H1 (cell line): ENCODE measurements around the gene VPS13C. TPM values are rescaled to one million over a fixed set of nuclear protein-coding genes. Genes with fewer than 3 reads are reported as not detected.

Source experiments
- CTCF ChIA-PET: fragments of 300-600 bp; sonication (Branson Sonifier 250); formaldehyde crosslinking; loops from one replicate; lab custom pipeline; 2021; ENCODE audit not compliant: partially characterized antibody; lab: Charles Lee
- POLR2A ChIA-PET: fragments of 300-600 bp; sonication (Branson Sonifier 250); formaldehyde crosslinking; loops from one replicate; lab custom pipeline; 2021; ENCODE audit warnings: inconsistent platforms; ENCODE audit not compliant: partially characterized antibody; lab: Charles Lee
- DNase-seq, 2 experiments: peaks; one replicate each; pipeline versions ENCODE4 v3.0.0 to v3.0.0-alpha.2; 2010 to 2022; ENCODE audit warnings: low spot score in 2 of 2, low read depth in 1 of 2, mixed read lengths in 1 of 2
- FAIRE-seq: peaks from 2 replicates; lab custom pipeline; 2011; peaks lifted over from hg19 to GRCh38; lab: Jason Lieb, UNC
- H2AFZ ChIP-seq: 2 replicates; pipeline ENCODE4 v1.8.1; 2012; ENCODE audit warnings: low read length, inconsistent platforms
- H2AK5ac ChIP-seq: 2 replicates; pipeline ENCODE4 v1.6.1; 2013; ENCODE audit warnings: low read depth, low read length
- H2BK120ac ChIP-seq: replicated peaks from 2 replicates; pipeline ENCODE3; 2013; ENCODE audit warnings: low read depth, low read length, inconsistent platforms
- H2BK12ac ChIP-seq: 2 replicates; pipeline ENCODE4 v1.6.1; 2013; ENCODE audit warnings: low read depth, low read length
- H2BK15ac ChIP-seq: 2 replicates; pipeline ENCODE4 v1.6.1; 2013; ENCODE audit warnings: low read length
- H2BK20ac ChIP-seq: 2 replicates; pipeline ENCODE4 v1.6.1; 2013; ENCODE audit warnings: low read length
- H2BK5ac ChIP-seq: 2 replicates; pipeline ENCODE4 v1.6.1; 2013; ENCODE audit warnings: low read depth, low read length
- H3K14ac ChIP-seq: 2 replicates; pipeline ENCODE4 v1.6.1; 2013; ENCODE audit warnings: inconsistent platforms; ENCODE audit not compliant: insufficient read length
- H3K18ac ChIP-seq: 2 replicates; pipeline ENCODE4 v1.6.1; 2013; ENCODE audit warnings: low read length; ENCODE audit errors: extremely low read depth
- H3K23ac ChIP-seq: 2 replicates; pipeline ENCODE4 v1.6.1; 2013; ENCODE audit warnings: inconsistent platforms; ENCODE audit not compliant: insufficient read length
- H3K23me2 ChIP-seq: 2 replicates; pipeline ENCODE4 v1.6.1; 2013; ENCODE audit warnings: low read depth, low read length
- H3K27ac ChIP-seq: 2 replicates; pipeline ENCODE4 v1.6.1; 2011; ENCODE audit warnings: low read depth, low read length, inconsistent platforms
- H3K27me3 ChIP-seq, 4 experiments: replicated peaks in 1 of 4; 1 replicate in 1 of 4; 2 replicates in 3 of 4; pipeline versions ENCODE4 v1.6.1 to v1.8.1; 2011 to 2013; ENCODE audit warnings: low read length in 3 of 4, mild to moderate bottlenecking in 3 of 4, inconsistent platforms in 2 of 4, mixed read lengths in 2 of 4, moderate library complexity in 1 of 4; ENCODE audit not compliant: control insufficient read depth in 3 of 4, insufficient read depth in 3 of 4; ENCODE audit errors: extremely low read depth in 1 of 4
- H3K36me3 ChIP-seq, 4 experiments: 2 replicates each; pipeline versions ENCODE4 v1.6.1 to v1.8.1; 2011 to 2013; ENCODE audit warnings: mild to moderate bottlenecking in 4 of 4, low read length in 3 of 4, moderate library complexity in 2 of 4, control low read depth in 1 of 4, inconsistent platforms in 1 of 4; ENCODE audit not compliant: insufficient read depth in 4 of 4, control insufficient read depth in 2 of 4
- H3K4ac ChIP-seq: replicated peaks from 2 replicates; pipeline ENCODE3; 2013; ENCODE audit warnings: low read length, low read depth, mixed read lengths, inconsistent platforms; ENCODE audit not compliant: insufficient read length
- H3K4me1 ChIP-seq, 4 experiments: replicated peaks in 1 of 4; 1 replicate in 1 of 4; 2 replicates in 3 of 4; pipeline versions ENCODE4 v1.6.1 to v1.8.1; 2011 to 2013; ENCODE audit warnings: low read length in 3 of 4, inconsistent platforms in 2 of 4, mixed read lengths in 1 of 4; ENCODE audit not compliant: insufficient read depth in 4 of 4, control insufficient read depth in 3 of 4
- H3K4me2 ChIP-seq, 2 experiments: 2 replicates each; pipeline versions ENCODE4 v1.6.1 to v1.8.1; 2011 to 2013; ENCODE audit warnings: low read depth in 2 of 2, low read length in 2 of 2, control low read depth in 1 of 2, inconsistent platforms in 1 of 2, mild to moderate bottlenecking in 1 of 2; ENCODE audit not compliant: insufficient read depth in 1 of 2
- H3K4me3 ChIP-seq, 4 experiments: fragments of 200-600, 300-600 bp in 1 of 4; sonication (generic), shearing (Covaris generic), sonication (Bioruptor Twin) in 1 of 4; 2 replicates each; pipeline versions ENCODE4 v1.5.1 to v1.8.1; 2011 to 2016; ENCODE audit warnings: low read length in 4 of 4, low read depth in 3 of 4, control low read depth in 2 of 4, inconsistent platforms in 2 of 4, mild to moderate bottlenecking in 2 of 4, mixed read lengths in 1 of 4, moderate library complexity in 1 of 4; ENCODE audit not compliant: insufficient read depth in 2 of 4; ENCODE audit errors: extremely low read depth in 1 of 4
- H3K56ac ChIP-seq: replicated peaks from 2 replicates; pipeline ENCODE3; 2013; ENCODE audit warnings: low read depth, mild to moderate bottlenecking, mixed read lengths, low read length, inconsistent platforms; ENCODE audit not compliant: insufficient read length
- H3K79me1 ChIP-seq: 2 replicates; pipeline ENCODE4 v1.6.1; 2013; ENCODE audit warnings: low read depth, low read length, control low read depth
- H3K79me2 ChIP-seq, 2 experiments: 2 replicates each; pipeline versions ENCODE4 v1.6.1 to v1.8.1; 2012 to 2013; ENCODE audit warnings: low read length in 2 of 2, mild to moderate bottlenecking in 2 of 2, inconsistent platforms in 1 of 2; ENCODE audit not compliant: insufficient read depth in 2 of 2, control insufficient read depth in 1 of 2
- H3K9ac ChIP-seq, 4 experiments: replicated peaks in 1 of 4; 1 replicate in 1 of 4; 2 replicates in 3 of 4; pipeline versions ENCODE4 v1.6.1 to v1.8.1; 2011 to 2013; ENCODE audit warnings: low read depth in 3 of 4, low read length in 3 of 4, control low read depth in 2 of 4, mild to moderate bottlenecking in 2 of 4, moderate library complexity in 2 of 4, inconsistent platforms in 1 of 4; ENCODE audit errors: extremely low read depth in 1 of 4
- H3K9me3 ChIP-seq, 2 experiments: 2 replicates each; pipeline versions ENCODE4 v1.6.1 to v1.8.1; 2012 to 2013; ENCODE audit warnings: mild to moderate bottlenecking in 2 of 2, moderate library complexity in 2 of 2, control low read depth in 1 of 2, inconsistent platforms in 1 of 2, low read depth in 1 of 2, low read length in 1 of 2, mixed read lengths in 1 of 2; ENCODE audit not compliant: insufficient read depth in 2 of 2
- H4K20me1 ChIP-seq, 2 experiments: replicated peaks in 1 of 2; 2 replicates each; pipeline versions ENCODE3 to v1.8.1; 2011 to 2013; ENCODE audit warnings: inconsistent platforms in 2 of 2, low read length in 2 of 2, mild to moderate bottlenecking in 1 of 2; ENCODE audit not compliant: insufficient read depth in 2 of 2, control insufficient read depth in 1 of 2
- H4K5ac ChIP-seq: 2 replicates; pipeline ENCODE4 v1.6.1; 2013; ENCODE audit warnings: low read length, low read depth, mixed read lengths, inconsistent platforms; ENCODE audit not compliant: insufficient read length
- H4K8ac ChIP-seq: 2 replicates; pipeline ENCODE4 v1.8.0; 2013; ENCODE audit warnings: mild to moderate bottlenecking, moderate library complexity, low read length, inconsistent platforms; ENCODE audit not compliant: insufficient read depth; ENCODE audit errors: extremely low read depth
- H4K91ac ChIP-seq: replicated peaks from 2 replicates; pipeline ENCODE3; 2013; ENCODE audit warnings: low read length, mixed read lengths, inconsistent platforms; ENCODE audit not compliant: insufficient read length
- BACH1 ChIP-seq: IDR thresholded peaks from 2 replicates; pipeline ENCODE4 v1.6.1; 2012; ENCODE audit warnings: low read length, improper control_type of control experiment
- E2F6 ChIP-seq: IDR thresholded peaks from 2 replicates; pipeline ENCODE4 v1.6.1; 2012; ENCODE audit warnings: inconsistent platforms
- WGBS, 2 experiments: shearing (Covaris generic) in 1 of 2; methylation state at CpG; one replicate each; pipeline versions ENCODE4 v1.1.6 to v1.1.7; 2013 to 2015; ENCODE audit warnings: low lambda C conversion rate in 2 of 2, mixed read lengths in 2 of 2, inconsistent platforms in 1 of 2, low coverage in 1 of 2, missing lambda C conversion rate in 1 of 2; ENCODE audit not compliant: insufficient replicate concordance in 2 of 2, insufficient coverage in 1 of 2, insufficient read length in 1 of 2; ENCODE audit errors: extremely low coverage in 1 of 2, missing lambda C conversion rate in 1 of 2; 5-methylcytosine and 5-hydroxymethylcytosine counted together
- polyA plus RNA-seq, 7 experiments: library from polyadenylated mRNA; depleted of rRNA in 3 of 7; stranded (reverse) in 5 of 7; unstranded in 2 of 7; fragments of >200 nt in 5 of 7; fragments of 200-250 nt in 2 of 7; gene quantifications; 1 replicate in 5 of 7; 2 replicates in 1 of 7; 4 replicates in 1 of 7; pipeline versions ENCODE4 v1.2.1 to v1.2.3, GENCODE V29; 2011 to 2013; ENCODE audit warnings: missing spikeins in 2 of 7, mixed read lengths in 2 of 7
- total RNA-seq: library from RNA; stranded (reverse); fragmentation: NEBNext Ultra II Directional; extraction: Animal tissue kit (Norgen Biotek cat#: 25700); gene quantifications from 2 replicates; pipeline ENCODE4 v1.2.1, GENCODE V29; 2021

VPS13C gene
- total and polyA plus RNA-seq, 2 of the 8 experiments (the other 6 are each of a cell fraction or from before 2014, with no cell fraction given), result 4.8 to 18.8 TPM

GRCh38 chr15:62059816-62060112 lies 483 bp downstream of the VPS13C start:
- H3K18ac ChIP-seq, result no peak overlapping the region
- POLR2A ChIA-PET, result no interaction called here
- CTCF ChIA-PET, result interaction anchor here (0.7 to 1.8 kb wide), 5 partner anchors 14 to 264 kb away, joined by 3 to 7 read pairs (median 3); no protein-coding TSS in a partner anchor
- no peak overlapping the region for H3K27ac ChIP-seq
- no peaks in the 10 kb centered on the region for H3K9me3 ChIP-seq
- H3K79me2 ChIP-seq, result peaks cover 0 to 5% of the 10 kb centered on the region in 2 experiments; a peak in 1 of 4 replicates
- 0 out of 2 replicates have a peak overlapping the region, but pooled peaks have one; percentile 26 for H4K8ac ChIP-seq
- no peaks in the 10 kb centered on the region for H3K36me3 ChIP-seq
- H2AFZ ChIP-seq, result peak overlapping the region; percentile 83
- no peak overlapping the region for H2BK5ac ChIP-seq
- no peak overlapping the region for H4K5ac ChIP-seq
- 3% methylated on average over 19 of the region's 19 CpGs; no CpG with 5 or more reads in 1 of the 2 experiments for WGBS, 2 experiments
- H3K23me2 ChIP-seq, result peaks cover 7% of the 10 kb centered on the region
- H2BK120ac ChIP-seq, result no peak overlapping the region
- peak overlapping the region; percentile 78 to 83 for H3K4me2 ChIP-seq
- H2AK5ac ChIP-seq, result no peak overlapping the region
- DNase-seq (no peak), FAIRE-seq (no peak)
- H2BK15ac ChIP-seq, result no peak overlapping the region
- no peaks in the 10 kb centered on the region for H3K79me1 ChIP-seq
- TF ChIP-seq BACH1 (no peak), E2F6 (peak; percentile 86)
- H3K56ac ChIP-seq, result no peak overlapping the region
- H3K4me3 ChIP-seq, result peak overlapping the region; percentile 49 to 84 (median 72)
- H2BK12ac ChIP-seq, result no peak overlapping the region
- no peak overlapping the region for H3K4ac ChIP-seq
- peaks cover 0 to 6% (median under 1%) of the 10 kb centered on the region in 4 experiments; a peak in 1 of 7 replicates for H3K4me1 ChIP-seq
- no peaks in the 10 kb centered on the region for H4K20me1 ChIP-seq
- H3K23ac ChIP-seq, result no peak overlapping the region
- no peak overlapping the region for H3K14ac ChIP-seq
- H4K91ac ChIP-seq, result no peak overlapping the region
- H2BK20ac ChIP-seq, result no peak overlapping the region
- peak overlapping the region in 3 of 4 experiments; percentile 27 to 67 (median 35); a peak in 4 of 7 replicates for H3K9ac ChIP-seq
- peaks cover 0 to 8% (median 7%) of the 10 kb centered on the region in 4 experiments; a peak in 5 of 7 replicates for H3K27me3 ChIP-seq
